ENCODE data around the gene POMT1. TPM values are rescaled to one million over a fixed set of nuclear protein-coding genes. Genes with fewer than 3 reads are reported as not detected.

Gene POMT1
- total RNA-seq, 1 donor from 2014 or later, result 34.8 TPM

DNA sequence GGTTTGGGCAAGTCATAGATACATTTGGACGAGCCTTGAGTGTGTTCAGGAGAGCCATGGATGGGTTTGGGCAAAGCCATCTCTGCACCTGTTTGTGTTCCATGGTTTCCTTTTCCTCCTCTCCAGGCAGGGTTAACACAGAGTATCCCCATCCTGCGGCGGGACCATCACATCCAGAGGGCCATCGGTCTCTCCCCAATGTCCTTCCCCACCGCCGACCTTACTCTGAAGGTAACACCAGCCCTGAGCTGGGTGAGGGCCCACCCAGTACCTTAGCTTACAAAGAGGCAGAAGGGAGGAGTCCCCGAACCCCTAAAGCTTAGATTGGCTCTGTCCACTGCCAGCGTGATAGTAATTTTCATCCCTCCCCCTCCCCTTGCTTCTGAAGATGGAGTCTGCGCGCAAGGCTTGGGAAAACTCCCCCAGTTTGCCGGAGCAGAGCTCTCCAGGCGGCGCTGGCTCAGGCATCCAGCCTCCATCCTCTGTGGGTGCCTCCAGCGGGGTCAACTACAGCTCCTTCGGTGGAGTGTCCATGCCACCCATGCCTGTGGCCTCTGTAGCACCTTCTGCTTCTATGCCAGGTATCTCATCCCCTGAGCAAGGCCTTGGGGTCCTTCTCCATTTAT, 18.0 kb upstream of the POMT1 start:
- H3K36me3 Mint-ChIP-seq (ENCODE audit: low read depth, unreplicated experiment), result peaks cover 17% of the 10 kb centered on the region
- Histone ChIP-seq H3K4me2 (ENCODE audit: low read length) (no peak overlapping the region), H3K27ac (ENCODE audit: low read depth, low read length) (no peak overlapping the region), H2AFZ (ENCODE audit: low read depth, low read length) (no peak overlapping the region), H4K20me1 (ENCODE audit: insufficient read depth, low read length) (peaks cover 94% of the 10 kb centered on the region), H3K4me3 (ENCODE audit: insufficient read depth, low read depth, low read length) (no peak overlapping the region), H3K79me2 (ENCODE audit: insufficient read depth, low read length) (peaks cover 37% of the 10 kb centered on the region), H3K27me3 (ENCODE audit: insufficient read depth, low read length) (no peaks in the 10 kb centered on the region), H3K9me3 (ENCODE audit: insufficient read depth, low read depth, low read length) (no peaks in the 10 kb centered on the region), H3K4me1 (ENCODE audit: insufficient read depth, low read length) (no peaks in the 10 kb centered on the region), H3K36me3 (ENCODE audit: insufficient read depth, low read length) (peaks cover 62% of the 10 kb centered on the region), H3K9ac (ENCODE audit: low read length) (no peak overlapping the region)
- no peaks in the 10 kb centered on the region for H3K9me3 Mint-ChIP-seq (ENCODE audit: unreplicated experiment)
- DNase-seq (ENCODE audit: low read depth) (no peak), FAIRE-seq (no peak)
- TF ChIP-seq CTCF (IDR thresholded peaks at IDR 0.05; ENCODE audit: insufficient read depth, low read depth, low read length) (no peak), EZH2 (IDR thresholded peaks at IDR 0.05; ENCODE audit: insufficient read depth, low read length) (no peak)
- no peak overlapping the region for H3K4me3 Mint-ChIP-seq (ENCODE audit: unreplicated experiment)
- H3K27ac Mint-ChIP-seq (ENCODE audit: unreplicated experiment), result no peak overlapping the region
- no peaks in the 10 kb centered on the region for H3K27me3 Mint-ChIP-seq (ENCODE audit: low read depth, unreplicated experiment)
- H3K4me1 Mint-ChIP-seq (ENCODE audit: low read depth, unreplicated experiment), result peaks cover 3% of the 10 kb centered on the region

GRCh38 chr9:131485206-131485605, 17.5 kb upstream of the POMT1 start:
- H3K4me3 ChIP-seq (ENCODE audit: insufficient read depth, low read depth, low read length), result no peak overlapping the region
- H3K27ac ChIP-seq (ENCODE audit: low read depth, low read length), result no peak overlapping the region
- Mint-ChIP-seq H3K9me3 (ENCODE audit: unreplicated experiment) (no peaks in the 10 kb centered on the region), H3K27ac (ENCODE audit: unreplicated experiment) (no peak overlapping the region), H3K4me1 (ENCODE audit: low read depth, unreplicated experiment) (peaks cover 3% of the 10 kb centered on the region), H3K27me3 (ENCODE audit: low read depth, unreplicated experiment) (no peaks in the 10 kb centered on the region), H3K4me3 (ENCODE audit: unreplicated experiment) (no peak overlapping the region), H3K36me3 (ENCODE audit: low read depth, unreplicated experiment) (peaks cover 22% of the 10 kb centered on the region)
- H3K4me1 ChIP-seq (ENCODE audit: insufficient read depth, low read length), result no peaks in the 10 kb centered on the region
- H4K20me1 ChIP-seq (ENCODE audit: insufficient read depth, low read length), result peaks cover 94% of the 10 kb centered on the region
- DNase-seq (ENCODE audit: low read depth), result no peak
- H3K27me3 ChIP-seq (ENCODE audit: insufficient read depth, low read length), result no peaks in the 10 kb centered on the region
- H3K79me2 ChIP-seq (ENCODE audit: insufficient read depth, low read length), result peaks cover 32% of the 10 kb centered on the region
- no peak overlapping the region for H3K9ac ChIP-seq (ENCODE audit: low read length)
- FAIRE-seq, result no peak
- no peak overlapping the region for H3K4me2 ChIP-seq (ENCODE audit: low read length)
- H3K36me3 ChIP-seq (ENCODE audit: insufficient read depth, low read length), result peaks cover 62% of the 10 kb centered on the region
- no peak overlapping the region for H2AFZ ChIP-seq (ENCODE audit: low read depth, low read length)
- H3K9me3 ChIP-seq (ENCODE audit: insufficient read depth, low read depth, low read length), result no peaks in the 10 kb centered on the region
- TF ChIP-seq CTCF (IDR thresholded peaks at IDR 0.05; ENCODE audit: insufficient read depth, low read depth, low read length) (no peak), EZH2 (IDR thresholded peaks at IDR 0.05; ENCODE audit: insufficient read depth, low read length) (no peak)

GRCh38 chr9:131485728-131486422, 16.8 kb upstream of the POMT1 start:
- H3K4me2 ChIP-seq (ENCODE audit: low read length), result no peak overlapping the region
- peaks cover 29% of the 10 kb centered on the region for H3K36me3 Mint-ChIP-seq (ENCODE audit: low read depth, unreplicated experiment)
- no peak overlapping the region for H3K4me3 Mint-ChIP-seq (ENCODE audit: unreplicated experiment)
- peaks cover 61% of the 10 kb centered on the region for H3K36me3 ChIP-seq (ENCODE audit: insufficient read depth, low read length)
- no peaks in the 10 kb centered on the region for H3K27me3 ChIP-seq (ENCODE audit: insufficient read depth, low read length)
- peaks cover 31% of the 10 kb centered on the region for H3K79me2 ChIP-seq (ENCODE audit: insufficient read depth, low read length)
- H3K4me1 Mint-ChIP-seq (ENCODE audit: low read depth, unreplicated experiment), result peaks cover 3% of the 10 kb centered on the region
- H3K9me3 Mint-ChIP-seq (ENCODE audit: unreplicated experiment), result no peaks in the 10 kb centered on the region
- TF ChIP-seq EZH2 (IDR thresholded peaks at IDR 0.05; ENCODE audit: insufficient read depth, low read length) (no peak), CTCF (IDR thresholded peaks at IDR 0.05; ENCODE audit: insufficient read depth, low read depth, low read length) (no peak)
- H3K4me3 ChIP-seq (ENCODE audit: insufficient read depth, low read depth, low read length), result no peak overlapping the region
- H3K27ac ChIP-seq (ENCODE audit: low read depth, low read length), result no peak overlapping the region
- peaks cover 94% of the 10 kb centered on the region for H4K20me1 ChIP-seq (ENCODE audit: insufficient read depth, low read length)
- no peaks in the 10 kb centered on the region for H3K27me3 Mint-ChIP-seq (ENCODE audit: low read depth, unreplicated experiment)
- peak overlapping the region; percentile 50 for H3K27ac Mint-ChIP-seq (ENCODE audit: unreplicated experiment)
- DNase-seq (ENCODE audit: low read depth) (no peak), FAIRE-seq (no peak)
- no peaks in the 10 kb centered on the region for H3K9me3 ChIP-seq (ENCODE audit: insufficient read depth, low read depth, low read length)
- no peaks in the 10 kb centered on the region for H3K4me1 ChIP-seq (ENCODE audit: insufficient read depth, low read length)
- H3K9ac ChIP-seq (ENCODE audit: low read length), result no peak overlapping the region
- no peak overlapping the region for H2AFZ ChIP-seq (ENCODE audit: low read depth, low read length)
